Measurements from ENCODE around the gene STOML1.

Gene STOML1

DNA sequence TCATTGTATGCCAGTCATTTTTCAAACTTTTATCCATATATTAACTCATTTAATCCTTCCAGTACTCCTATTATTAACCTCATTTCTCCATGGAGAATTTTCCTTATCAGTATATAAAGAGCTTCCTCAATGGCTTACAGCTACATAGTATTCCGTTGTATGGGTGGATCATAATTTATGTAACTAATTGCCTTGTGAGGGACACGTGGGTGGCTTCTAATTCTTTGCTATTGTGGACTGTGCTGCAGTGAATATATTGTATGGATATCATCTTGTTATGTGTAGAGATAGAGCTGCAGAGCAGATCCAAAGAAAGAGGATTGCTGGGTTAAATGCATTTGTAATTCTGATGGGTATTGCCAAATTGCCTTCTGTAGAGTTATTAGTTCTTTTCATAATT lies 27.6 kb upstream of the STOML1 start:
- no peak for DNase-seq

DNA sequence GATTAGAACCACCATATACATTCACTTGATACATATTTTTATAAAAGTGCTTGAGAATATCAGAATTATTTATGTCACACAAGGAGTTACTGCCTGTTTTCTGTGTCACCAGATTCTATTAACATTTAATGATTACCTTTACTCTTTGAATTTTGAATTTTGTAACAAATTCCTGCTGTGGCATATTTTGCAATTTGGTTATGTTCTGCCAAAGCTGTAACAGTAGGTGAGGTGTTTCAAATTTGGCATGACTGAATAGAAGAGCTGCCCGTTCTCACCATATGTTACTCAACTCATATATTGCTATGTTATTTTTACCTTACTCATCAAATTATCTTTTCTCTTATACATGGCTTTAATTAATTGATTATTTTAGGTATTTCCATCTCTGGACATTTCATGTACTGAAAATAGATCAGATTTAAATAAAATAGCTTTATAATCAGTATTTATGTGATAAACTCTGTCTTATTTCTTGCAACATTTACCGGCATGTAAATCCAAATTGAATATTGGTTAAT lies 21.3 kb upstream of the STOML1 start:
- no peak for DNase-seq

- DNase-seq: peak; percentile 27 to 40 (median 39)
Observed at GRCh38 chr15:74011610-74012009, 19.5 kb upstream of the STOML1 start.

DNA sequence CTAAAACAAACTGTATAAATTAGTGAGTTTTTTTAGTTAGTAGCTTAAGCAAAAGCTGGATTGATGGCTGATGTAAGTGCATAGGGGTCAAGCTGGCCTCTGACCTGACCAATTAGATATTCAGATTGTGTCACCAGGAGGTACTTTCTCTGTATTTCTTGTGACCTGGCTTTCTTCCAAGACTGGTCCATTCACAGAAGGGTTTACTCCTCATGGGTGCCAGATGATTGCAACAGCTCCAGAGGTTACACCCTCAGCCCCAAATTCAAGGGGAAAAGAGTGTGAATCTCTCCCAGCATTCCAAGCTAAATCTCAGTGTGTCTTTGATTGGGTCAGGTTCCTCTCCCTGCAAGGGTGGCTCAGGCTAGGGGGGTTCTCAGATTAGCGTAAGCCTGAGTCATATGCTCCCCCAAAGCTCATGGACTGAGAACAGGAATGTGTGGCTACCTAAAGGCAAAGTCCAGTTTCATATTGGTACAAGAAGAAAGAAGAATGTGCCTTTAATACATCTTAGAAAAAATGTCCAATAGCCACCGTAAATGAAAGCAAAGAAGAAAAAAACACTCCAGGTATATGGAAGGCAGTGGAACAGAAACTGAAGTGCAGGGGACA lies 18.9 kb upstream of the STOML1 start:
- peak; percentile 56 to 72 (median 63) for DNase-seq

GRCh38 chr15:74008901-74009300 lies 16.8 kb upstream of the STOML1 start:
- DNase-seq: no peak

DNA sequence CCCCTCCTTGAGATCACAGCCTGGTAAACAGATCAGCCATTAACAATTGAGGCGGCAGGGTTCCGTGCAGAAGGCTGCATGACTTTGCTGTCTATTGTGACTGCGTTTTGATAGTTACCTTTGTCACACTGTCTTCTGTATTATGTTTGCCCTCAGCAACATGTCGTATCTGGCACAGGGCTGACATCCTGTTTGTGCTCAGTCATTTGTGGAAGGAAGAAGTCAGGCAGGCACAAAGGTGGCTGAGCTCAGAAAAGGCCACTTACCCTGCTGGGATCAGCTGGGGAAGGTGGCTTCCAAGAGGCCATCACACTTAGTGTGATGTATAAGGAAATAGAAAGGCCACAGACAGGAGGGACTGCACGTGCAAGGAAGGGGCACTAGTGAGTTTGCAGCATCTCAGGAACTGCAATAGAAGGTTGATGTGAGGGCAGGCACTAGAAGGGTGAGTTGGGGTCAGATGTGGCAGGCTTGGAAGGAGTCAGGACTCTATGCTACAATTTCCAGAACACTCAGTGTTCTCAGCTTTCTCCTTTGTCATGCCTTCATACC lies 15.8 kb upstream of the STOML1 start:
- no peak for DNase-seq

GRCh38 chr15:74006774-74007639 lies 14.9 kb upstream of the STOML1 start:
- DNase-seq: no peak

DNA sequence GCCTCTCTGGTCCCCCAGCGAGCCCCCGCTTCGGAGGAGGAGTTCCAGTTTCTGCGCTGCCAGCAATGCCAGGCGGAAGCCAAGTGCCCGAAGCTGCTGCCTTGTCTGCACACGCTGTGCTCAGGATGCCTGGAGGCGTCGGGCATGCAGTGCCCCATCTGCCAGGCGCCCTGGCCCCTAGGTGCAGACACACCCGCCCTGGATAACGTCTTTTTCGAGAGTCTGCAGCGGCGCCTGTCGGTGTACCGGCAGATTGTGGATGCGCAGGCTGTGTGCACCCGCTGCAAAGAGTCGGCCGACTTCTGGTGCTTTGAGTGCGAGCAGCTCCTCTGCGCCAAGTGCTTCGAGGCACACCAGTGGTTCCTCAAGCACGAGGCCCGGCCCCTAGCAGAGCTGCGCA lies 5.9 kb upstream of the STOML1 start:
- DNase-seq: no peak

DNA sequence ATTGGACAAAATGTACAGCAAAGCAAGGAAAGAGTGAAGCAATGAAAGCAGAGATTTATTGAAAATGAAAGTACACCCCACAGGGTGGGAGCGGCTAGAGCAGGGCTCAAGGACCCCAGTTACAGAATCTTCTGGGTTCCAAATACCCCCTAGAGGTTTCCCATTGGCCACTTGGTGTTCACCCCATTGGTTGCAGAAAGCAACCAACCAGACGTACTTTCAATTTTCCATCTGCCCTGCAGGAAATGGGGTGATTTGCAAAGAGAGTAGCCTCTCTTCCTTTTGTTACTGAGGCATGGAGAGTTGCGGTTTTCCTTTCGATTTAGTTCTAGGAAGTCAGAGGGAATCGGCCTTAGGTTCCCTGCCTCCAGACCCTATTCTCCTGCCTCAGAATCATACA lies 4.8 kb upstream of the STOML1 start:
- DNase-seq: peak; percentile 80 to 93 (median 83)

DNA sequence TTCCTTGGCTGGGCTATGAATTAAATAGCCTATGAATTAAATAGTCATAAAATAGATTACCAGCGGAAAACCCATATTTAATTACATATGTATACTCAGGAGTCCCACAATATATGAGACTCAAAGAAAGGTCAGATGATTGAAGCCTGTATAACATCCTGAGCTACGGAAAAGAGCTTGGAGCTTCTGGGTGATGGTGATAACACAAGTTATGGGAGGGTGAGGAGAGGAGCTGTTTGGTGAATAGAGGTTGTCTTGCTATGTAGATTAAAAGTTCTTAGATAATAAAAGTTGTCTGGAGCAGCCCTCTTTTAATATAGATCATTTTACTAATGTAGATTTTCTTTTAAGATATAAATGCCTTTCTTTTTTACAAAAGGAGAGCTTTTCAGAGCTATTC lies 4.2 kb upstream of the STOML1 start:
- no peak for DNase-seq

- peak; percentile 53 to 73 (median 61) for DNase-seq
Observed at GRCh38 chr15:73994912-73995622, 3.0 kb upstream of the STOML1 start.

DNA sequence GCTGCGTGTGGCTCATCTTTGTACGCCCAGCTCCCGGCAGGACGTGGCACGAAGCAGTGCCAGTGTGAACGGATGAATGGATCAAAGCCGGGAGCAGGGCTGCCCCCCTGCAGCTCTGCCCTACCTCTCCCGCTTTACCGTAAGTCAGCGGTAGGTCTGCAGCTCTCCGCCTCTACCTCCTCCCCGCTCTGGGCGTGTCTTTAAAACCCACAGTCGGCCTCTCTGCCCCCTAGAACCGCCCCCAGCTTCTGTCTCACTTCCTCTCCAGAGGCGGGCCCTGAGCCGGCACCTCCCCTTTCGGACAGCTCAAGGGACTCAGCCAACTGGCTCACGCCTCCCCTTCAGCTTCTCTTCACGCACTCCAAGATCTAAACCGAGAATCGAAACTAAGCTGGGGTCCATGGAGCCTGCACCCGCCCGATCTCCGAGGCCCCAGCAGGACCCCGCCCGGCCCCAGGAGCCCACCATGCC lies 2.4 kb upstream of the STOML1 start, which contains the start of gene PML:
Gene PML (plus strand): TSS at position 304 of the 471 bp plus-strand sequence. CDS start 97 bp downstream, at position 401.
- peak; percentile 98 to 99 (median 98) for DNase-seq

GRCh38 chr15:73993211-73993994 lies 1.3 kb upstream of the STOML1 start:
- DNase-seq: no peak

DNA sequence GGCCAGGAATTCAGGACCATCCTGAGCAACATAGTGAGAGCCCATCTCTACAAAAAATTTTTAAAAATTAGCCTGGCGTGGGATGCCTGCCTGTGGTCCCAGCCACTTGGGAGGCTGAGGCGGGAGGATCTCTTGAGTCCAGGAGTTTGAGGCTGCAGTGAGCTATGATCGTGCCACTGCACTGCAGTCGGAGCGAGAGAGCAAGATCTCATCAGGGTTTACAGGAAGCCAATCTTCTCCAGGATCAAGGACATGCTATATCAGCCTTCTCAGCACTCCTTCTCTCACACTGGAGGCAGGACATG lies 451 bp upstream of the STOML1 start:
- no peak for DNase-seq

DNA sequence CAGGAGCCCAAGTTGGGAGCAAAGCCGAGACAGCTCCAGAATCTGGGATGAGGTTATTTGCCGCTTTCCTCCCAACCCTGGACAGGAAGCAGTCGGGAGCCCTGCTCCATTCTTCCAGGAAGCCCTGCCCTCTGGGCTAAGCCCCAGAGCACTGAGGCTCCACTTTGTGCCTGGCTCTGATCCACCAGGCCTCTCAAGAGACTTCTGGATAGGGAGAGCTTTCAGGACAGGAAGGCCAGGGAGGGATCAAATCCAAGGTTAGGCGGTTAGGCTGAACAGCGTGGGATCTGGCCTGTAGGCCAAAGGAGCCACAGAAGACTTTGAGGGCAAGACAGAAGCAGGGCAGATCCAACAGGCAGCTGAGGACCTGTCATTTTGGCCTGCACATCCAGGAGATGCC lies 835 bp downstream of the STOML1 start:
- DNase-seq: no peak

DNA sequence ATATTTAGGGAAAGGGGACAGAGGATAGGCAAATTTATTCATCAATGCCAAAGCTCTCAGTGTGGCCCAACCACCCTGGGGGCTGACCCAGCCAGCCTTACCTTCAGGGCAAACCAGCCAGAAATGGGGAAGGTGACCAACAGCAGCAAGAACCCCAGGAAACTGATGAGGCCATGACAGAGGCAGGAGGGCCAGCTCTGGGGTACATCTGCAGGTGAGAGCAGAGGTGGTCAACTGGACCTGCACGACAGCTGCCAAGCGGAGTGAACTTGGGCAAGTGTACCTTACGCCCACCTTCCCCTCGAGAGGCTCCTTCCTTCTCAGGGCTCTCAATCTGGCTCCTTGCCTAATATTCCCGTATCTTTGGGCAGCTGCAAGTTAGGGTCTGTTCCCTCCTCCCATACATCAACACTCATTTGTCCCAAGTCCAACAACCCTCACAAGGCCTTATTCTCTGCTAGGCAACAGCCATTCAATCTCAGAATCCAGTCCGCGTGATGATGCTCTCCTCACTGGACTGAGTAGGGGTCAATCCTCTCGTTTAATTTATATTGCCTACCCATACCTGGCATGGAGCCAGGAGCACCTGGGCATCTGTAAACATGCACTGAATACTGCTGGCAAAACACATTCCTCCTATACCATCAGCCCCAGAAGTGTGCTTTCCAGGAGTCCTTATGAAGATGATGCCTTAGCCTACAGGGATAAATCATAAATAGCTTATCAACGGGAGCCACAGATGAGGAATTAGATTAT lies 1.7 kb downstream of the STOML1 start:
- no peak for DNase-seq

DNA sequence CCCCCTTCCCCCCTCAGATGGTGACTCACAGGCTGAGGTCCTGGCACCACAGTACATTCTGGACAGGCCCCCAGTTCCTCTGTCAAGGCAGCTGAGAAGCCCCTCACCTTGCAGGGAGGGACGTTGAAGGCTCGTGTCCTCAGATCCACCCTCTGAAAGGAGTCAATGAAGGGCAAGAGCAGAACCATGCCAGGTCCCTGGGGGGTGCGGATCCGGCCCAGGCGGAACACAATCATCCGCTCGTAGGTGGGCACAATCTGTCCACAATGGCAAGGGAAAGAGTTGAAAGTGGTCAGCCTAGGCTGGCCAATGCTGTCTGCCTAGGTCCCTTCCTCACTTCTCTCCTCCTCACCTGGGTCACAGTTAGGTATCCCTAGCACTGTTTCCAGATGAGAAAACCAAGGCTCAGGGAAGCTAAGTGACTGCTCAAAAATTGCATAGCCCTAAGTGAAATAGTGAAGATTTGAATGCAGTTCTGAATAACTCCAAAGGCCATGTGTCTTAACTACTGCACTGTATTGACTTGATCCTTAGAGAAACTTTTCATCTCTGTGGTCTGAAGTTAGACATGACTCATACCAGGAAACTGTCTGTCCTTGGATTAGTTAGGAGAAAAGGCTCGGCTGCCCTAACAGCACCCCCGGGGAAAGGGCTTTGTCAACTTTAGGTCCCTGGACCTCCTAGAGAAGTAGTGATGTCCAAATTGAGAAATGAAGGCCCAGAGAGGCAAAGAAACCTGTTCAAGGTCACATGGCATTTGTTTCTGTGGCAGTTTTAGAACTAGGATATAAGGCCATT lies 2.9 kb downstream of the STOML1 start:
- DNase-seq: peak; percentile 32 to 56 (median 44)

GRCh38 chr15:73988445-73988969 lies 3.6 kb downstream of the STOML1 start:
- no peak for DNase-seq

DNA sequence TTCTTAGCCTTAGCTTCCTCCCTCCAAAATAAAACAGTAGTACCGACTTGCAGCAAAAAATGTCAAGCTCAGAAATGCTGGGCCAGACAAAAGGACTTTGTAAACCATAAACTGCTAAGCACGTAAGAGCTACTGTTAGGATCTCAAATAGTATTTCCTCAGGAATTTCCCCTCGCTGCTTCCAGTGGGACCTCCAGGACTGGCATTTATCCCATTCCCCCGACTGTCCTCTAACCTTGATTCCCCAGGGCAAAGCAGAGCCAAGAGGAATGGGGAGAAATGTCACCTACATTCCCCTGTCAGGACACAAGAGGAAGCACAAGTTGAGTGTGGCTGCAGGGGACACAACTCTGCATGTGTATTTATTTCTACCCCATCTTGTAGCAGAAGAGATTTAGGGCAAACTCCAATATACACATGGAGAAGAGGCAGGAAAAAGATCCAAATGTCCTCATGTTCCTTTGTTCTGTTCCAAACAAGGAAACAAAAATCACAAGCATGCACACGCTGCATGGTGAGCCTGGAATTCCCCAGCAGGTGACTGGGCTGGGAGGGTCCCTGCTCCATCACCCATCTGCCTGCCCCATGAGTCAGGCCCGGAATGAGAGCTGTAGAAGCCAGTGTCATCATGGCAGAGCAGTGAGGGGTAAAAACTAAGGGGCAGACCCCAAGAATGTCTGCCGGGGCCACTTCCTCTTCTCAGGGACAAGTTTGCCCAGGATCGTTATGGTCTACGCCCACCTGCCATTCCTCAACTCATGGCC lies 4.2 kb downstream of the STOML1 start:
- DNase-seq: peak; percentile 69 to 85 (median 85)

DNA sequence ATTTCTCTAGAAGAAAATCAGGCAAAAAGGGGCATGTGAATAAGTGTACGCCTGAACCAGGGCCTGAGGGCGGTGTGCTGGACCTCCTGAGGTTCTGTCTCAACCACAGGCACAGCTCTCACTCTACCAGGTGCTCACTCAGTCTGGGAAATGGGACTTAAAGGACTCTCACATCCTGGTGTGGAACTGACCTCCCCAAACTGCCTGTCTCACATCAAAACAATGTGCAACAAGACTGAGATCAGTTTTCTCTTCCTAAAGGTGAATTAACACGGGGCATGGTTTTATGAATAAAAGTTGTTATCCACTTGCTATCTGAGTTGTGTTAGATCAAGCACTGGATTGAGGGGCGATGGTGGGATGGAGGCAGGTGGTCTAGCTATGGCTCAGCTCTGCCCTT lies 4.8 kb downstream of the STOML1 start:
- no peak for DNase-seq
